ENCODE data around the gene GPR42.

The GPR42 gene

GRCh38 chr19:35419046-35419445, 48.2 kb downstream of the GPR42 start:
- Histone ChIP-seq H3K9ac (ENCODE audit: insufficient read length, low read depth) (no peak overlapping the region), H3K4me3 (ENCODE audit: insufficient read length, low read depth) (no peak overlapping the region), H3K27me3 (ENCODE audit: insufficient read depth, insufficient read length) (peaks cover 4% of the 10 kb centered on the region), H3K4me1 (ENCODE audit: insufficient read depth, insufficient read length) (no peaks in the 10 kb centered on the region), H3K9me3 (ENCODE audit: insufficient read depth, low read length) (no peaks in the 10 kb centered on the region), H3K36me3 (ENCODE audit: insufficient read depth, insufficient read length, low read length) (no peaks in the 10 kb centered on the region)
- no peak for DNase-seq (ENCODE audit: low read depth, low spot score)
- no peak for TF ChIP-seq SUZ12 (IDR thresholded peaks at IDR 0.05; ENCODE audit: extremely low read depth, insufficient read depth, insufficient read length)
- no peak for TF ChIP-seq ZNF274 (IDR thresholded peaks at IDR 0.05; ENCODE audit: low read depth, low read length)
- no peak for TF ChIP-seq YY1 (IDR thresholded peaks at IDR 0.05; ENCODE audit: insufficient read depth, insufficient read length)

- Histone ChIP-seq H3K36me3 (ENCODE audit: insufficient read depth, insufficient read length, low read length) (no peaks in the 10 kb centered on the region), H3K9me3 (ENCODE audit: insufficient read depth, low read length) (no peaks in the 10 kb centered on the region), H3K4me1 (ENCODE audit: insufficient read depth, insufficient read length) (no peaks in the 10 kb centered on the region), H3K9ac (ENCODE audit: insufficient read length, low read depth) (no peak overlapping the region), H3K4me3 (ENCODE audit: insufficient read length, low read depth) (no peak overlapping the region), H3K27me3 (ENCODE audit: insufficient read depth, insufficient read length) (peaks cover 4% of the 10 kb centered on the region)
- DNase-seq (ENCODE audit: low read depth, low spot score) = no peak
- TF ChIP-seq YY1 (IDR thresholded peaks at IDR 0.05; ENCODE audit: insufficient read depth, insufficient read length) = no peak
- no peak for TF ChIP-seq ZNF274 (IDR thresholded peaks at IDR 0.05; ENCODE audit: low read depth, low read length)
- no peak for TF ChIP-seq SUZ12 (IDR thresholded peaks at IDR 0.05; ENCODE audit: extremely low read depth, insufficient read depth, insufficient read length)
These were observed 48.9 kb downstream of the GPR42 start for GRCh38 chr19:35419805-35420204.

GRCh38 chr19:35421362-35421761, 50.5 kb downstream of the GPR42 start:
- no peak for DNase-seq (ENCODE audit: low read depth, low spot score)
- Histone ChIP-seq H3K9ac (ENCODE audit: insufficient read length, low read depth) (no peak overlapping the region), H3K36me3 (ENCODE audit: insufficient read depth, insufficient read length, low read length) (no peaks in the 10 kb centered on the region), H3K4me1 (ENCODE audit: insufficient read depth, insufficient read length) (no peaks in the 10 kb centered on the region), H3K9me3 (ENCODE audit: insufficient read depth, low read length) (no peaks in the 10 kb centered on the region), H3K27me3 (ENCODE audit: insufficient read depth, insufficient read length) (peaks cover 4% of the 10 kb centered on the region), H3K4me3 (ENCODE audit: insufficient read length, low read depth) (no peak overlapping the region)
- TF ChIP-seq SUZ12 (IDR thresholded peaks at IDR 0.05; ENCODE audit: extremely low read depth, insufficient read depth, insufficient read length) (no peak), ZNF274 (IDR thresholded peaks at IDR 0.05; ENCODE audit: low read depth, low read length) (no peak), YY1 (IDR thresholded peaks at IDR 0.05; ENCODE audit: insufficient read depth, insufficient read length) (no peak)

Measured in NT2/D1 (cell line).